GM12878 (cell line): ENCODE measurements around the gene HPS3. TPM values are rescaled to one million over a fixed set of nuclear protein-coding genes. Genes with fewer than 3 reads are reported as not detected.

ENCODE experiments used
- ATAC-seq: fragments of 200-7000 bp; cut with Tn5 transposase; 3 replicates; pipeline ENCODE4 v1.9.1; 2020; ENCODE audit warnings: mild to moderate bottlenecking, moderate library complexity
- BruUV-seq: library from RNA; stranded (reverse); fragments of 400-500 nt; replicated peaks from 2 replicates; lab custom pipeline; 2021; lab: Mats Ljungman, UMichigan
- CTCF ChIA-PET: fragments of 300-600 bp; sonication (Branson Sonifier 250); formaldehyde crosslinking; extraction: SDS; loops from one replicate; lab custom pipeline; 2021; ENCODE audit warnings: inconsistent platforms; lab: Yijun Ruan, JAX
- POLR2A ChIA-PET: fragments of 350-600 bp; formaldehyde crosslinking; extraction: SDS; loops from one replicate; lab custom pipeline; 2021; ENCODE audit warnings: inconsistent platforms; lab: Charles Lee
- RAD21 ChIA-PET: fragments of 300-600 bp; sonication (Branson Sonifier 250); formaldehyde crosslinking; loops from one replicate; lab custom pipeline; 2023; ENCODE audit warnings: antibody characterized with exemption; ENCODE audit not compliant: unreplicated experiment; lab: Charles Lee
- SMC1A ChIA-PET: fragments of 300-600 bp; sonication (Branson Sonifier 250); formaldehyde crosslinking; loops from one replicate; lab custom pipeline; 2023; ENCODE audit not compliant: unreplicated experiment, uncharacterized antibody; lab: Charles Lee
- DNase-seq: peaks from one replicate; pipeline ENCODE4 v3.0.0-alpha.2; 2011; ENCODE audit warnings: low read depth, low spot score
- FAIRE-seq: peaks from 3 replicates; lab custom pipeline; 2011; peaks lifted over from hg19 to GRCh38; lab: Jason Lieb, UNC
- H2AFZ ChIP-seq: 2 replicates; pipeline ENCODE4 v1.6.0; 2011; ENCODE audit warnings: low read depth, low read length, control low read depth; ENCODE audit not compliant: control insufficient read depth
- H3K27ac ChIP-seq: 2 replicates; pipeline ENCODE4 v1.5.1; 2011; ENCODE audit warnings: control low read depth; ENCODE audit not compliant: control insufficient read depth, insufficient read depth
- H3K27me3 ChIP-seq, 2 experiments: replicated peaks in 1 of 2; 2 replicates each; pipeline versions ENCODE4 v1.6.0 to v1.6.1; 2011; ENCODE audit warnings: low read length in 1 of 2; ENCODE audit not compliant: control insufficient read depth in 2 of 2, insufficient read depth in 2 of 2
- H3K36me3 ChIP-seq, 2 experiments: 2 replicates each; pipeline ENCODE4 v1.5.1; 2011; ENCODE audit warnings: low read length in 1 of 2; ENCODE audit not compliant: control insufficient read depth in 2 of 2, insufficient read depth in 2 of 2
- H3K4me1 ChIP-seq: 2 replicates; pipeline ENCODE4 v1.6.1; 2011; ENCODE audit warnings: mild to moderate bottlenecking, low read length, moderate library complexity, mixed read lengths; ENCODE audit not compliant: control insufficient read depth, insufficient read depth
- H3K4me2 ChIP-seq: 2 replicates; pipeline ENCODE4 v1.6.0; 2011; ENCODE audit warnings: control low read depth; ENCODE audit not compliant: control insufficient read depth, insufficient read depth
- H3K4me3 ChIP-seq: fragments of 200-600 bp; sonication (generic); 2 replicates; pipeline ENCODE4 v1.5.1; 2016
- H3K79me2 ChIP-seq: 2 replicates; pipeline ENCODE4 v1.6.0; 2011; ENCODE audit warnings: low read length; ENCODE audit not compliant: control insufficient read depth, insufficient read depth
- H3K9ac ChIP-seq: 2 replicates; pipeline ENCODE4 v1.8.0; 2011; ENCODE audit warnings: low read length, control low read depth, mixed read lengths; ENCODE audit not compliant: control insufficient read depth, insufficient read depth
- H3K9me3 ChIP-seq: replicated peaks from 3 replicates; pipeline ENCODE4 v1.5.1; 2011; ENCODE audit warnings: mild to moderate bottlenecking, low read length; ENCODE audit not compliant: control insufficient read depth, insufficient read depth
- H4K20me1 ChIP-seq: 2 replicates; pipeline ENCODE4 v1.6.0; 2011; ENCODE audit not compliant: control insufficient read depth, insufficient read depth
- HDAC2 ChIP-seq: fragments of 200-600 bp; sonication (generic); IDR thresholded peaks from 2 replicates; pipeline ENCODE4 v1.6.1; 2017
- WGBS: methylation state at CpG from one replicate; pipeline ENCODE4 v1.1.6; 2016; ENCODE audit warnings: low lambda C conversion rate; ENCODE audit not compliant: insufficient replicate concordance, insufficient coverage; ENCODE audit errors: missing lambda C conversion rate; 5-methylcytosine and 5-hydroxymethylcytosine counted together
- in situ Hi-C: fragments of 300-500 bp; cut with MboI; formaldehyde crosslinking; loops from 9 replicates; pipeline ENCODE4 v1.14.3; 2018; ENCODE audit warnings: mixed read lengths
- intact Hi-C: fragments of 100-400 bp; cut with micrococcal nuclease; formaldehyde crosslinking; loops from one replicate; pipeline ENCODE4 v1.14.2; 2022; ENCODE audit not compliant: unreplicated experiment
- polyA plus RNA-seq, 11 experiments: library from polyadenylated mRNA; depleted of rRNA in 4 of 11; unstranded in 6 of 11; stranded (reverse) in 5 of 11; fragments of >200 nt; fragmentation: Nextera tagmentation in 4 of 11; fragmentation: Illumina TruSeq in 1 of 11; extraction: Ambion mirVana in 4 of 11; extraction: Trizol in 1 of 11; gene quantifications; 1 replicate in 1 of 11; 2 replicates in 10 of 11; pipeline versions ENCODE4 v1.2.1 to v1.2.3, GENCODE V29; 2011 to 2016; ENCODE audit warnings: inconsistent platforms in 2 of 11, missing spikeins in 2 of 11, low read depth in 1 of 11
- total RNA-seq, 4 experiments: library from RNA; depleted of rRNA in 3 of 4; stranded (reverse); fragments of >200 nt in 3 of 4; fragmentation: Illumina TruSeq in 1 of 4; extraction: Trizol in 1 of 4; gene quantifications; 2 replicates each; pipeline versions ENCODE4 v1.2.1 to v1.2.3, GENCODE V29; 2013 to 2021
- TF ChIP-seq, protein P1 (sequence below): fragments of 450-650 bp; formaldehyde crosslinking; IDR thresholded peaks from 2 replicates; pipeline ENCODE4 v1.4.0; 2020; ENCODE audit warnings: mild to moderate bottlenecking, moderate library complexity

HPS3 gene
- total and polyA plus RNA-seq, 10 of the 15 experiments (the other 5 are each of a cell fraction or from before 2014, with no cell fraction given) = 2.7 to 26.5 (median 14.8) TPM

DNA sequence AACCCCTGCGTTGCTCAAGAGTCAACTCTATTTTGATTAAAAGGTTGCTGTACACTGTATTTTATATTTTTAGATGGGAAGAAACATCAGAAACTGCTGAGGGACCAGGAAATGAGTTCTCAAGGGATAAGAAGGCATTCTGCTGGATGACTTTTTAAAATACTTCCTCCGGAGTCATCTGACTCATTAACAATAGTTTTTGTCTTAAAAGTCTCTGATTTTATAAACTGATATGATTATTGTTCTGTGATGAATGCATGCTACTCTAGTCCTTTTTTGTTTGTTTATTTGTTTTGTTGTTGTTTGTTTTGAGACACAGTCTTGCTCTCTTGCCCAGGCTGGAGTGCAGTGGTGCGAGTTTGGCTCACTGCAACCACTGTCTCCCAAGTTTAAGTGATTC is 25.0 kb upstream of the HPS3 start (continued):
- TF ChIP-seq, protein P1, sequence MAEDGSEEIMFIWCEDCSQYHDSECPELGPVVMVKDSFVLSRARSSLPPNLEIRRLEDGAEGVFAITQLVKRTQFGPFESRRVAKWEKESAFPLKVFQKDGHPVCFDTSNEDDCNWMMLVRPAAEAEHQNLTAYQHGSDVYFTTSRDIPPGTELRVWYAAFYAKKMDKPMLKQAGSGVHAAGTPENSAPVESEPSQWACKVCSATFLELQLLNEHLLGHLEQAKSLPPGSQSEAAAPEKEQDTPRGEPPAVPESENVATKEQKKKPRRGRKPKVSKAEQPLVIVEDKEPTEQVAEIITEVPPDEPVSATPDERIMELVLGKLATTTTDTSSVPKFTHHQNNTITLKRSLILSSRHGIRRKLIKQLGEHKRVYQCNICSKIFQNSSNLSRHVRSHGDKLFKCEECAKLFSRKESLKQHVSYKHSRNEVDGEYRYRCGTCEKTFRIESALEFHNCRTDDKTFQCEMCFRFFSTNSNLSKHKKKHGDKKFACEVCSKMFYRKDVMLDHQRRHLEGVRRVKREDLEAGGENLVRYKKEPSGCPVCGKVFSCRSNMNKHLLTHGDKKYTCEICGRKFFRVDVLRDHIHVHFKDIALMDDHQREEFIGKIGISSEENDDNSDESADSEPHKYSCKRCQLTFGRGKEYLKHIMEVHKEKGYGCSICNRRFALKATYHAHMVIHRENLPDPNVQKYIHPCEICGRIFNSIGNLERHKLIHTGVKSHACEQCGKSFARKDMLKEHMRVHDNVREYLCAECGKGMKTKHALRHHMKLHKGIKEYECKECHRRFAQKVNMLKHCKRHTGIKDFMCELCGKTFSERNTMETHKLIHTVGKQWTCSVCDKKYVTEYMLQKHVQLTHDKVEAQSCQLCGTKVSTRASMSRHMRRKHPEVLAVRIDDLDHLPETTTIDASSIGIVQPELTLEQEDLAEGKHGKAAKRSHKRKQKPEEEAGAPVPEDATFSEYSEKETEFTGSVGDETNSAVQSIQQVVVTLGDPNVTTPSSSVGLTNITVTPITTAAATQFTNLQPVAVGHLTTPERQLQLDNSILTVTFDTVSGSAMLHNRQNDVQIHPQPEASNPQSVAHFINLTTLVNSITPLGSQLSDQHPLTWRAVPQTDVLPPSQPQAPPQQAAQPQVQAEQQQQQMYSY (CRISPR knock-in tag) = no peak

DNA sequence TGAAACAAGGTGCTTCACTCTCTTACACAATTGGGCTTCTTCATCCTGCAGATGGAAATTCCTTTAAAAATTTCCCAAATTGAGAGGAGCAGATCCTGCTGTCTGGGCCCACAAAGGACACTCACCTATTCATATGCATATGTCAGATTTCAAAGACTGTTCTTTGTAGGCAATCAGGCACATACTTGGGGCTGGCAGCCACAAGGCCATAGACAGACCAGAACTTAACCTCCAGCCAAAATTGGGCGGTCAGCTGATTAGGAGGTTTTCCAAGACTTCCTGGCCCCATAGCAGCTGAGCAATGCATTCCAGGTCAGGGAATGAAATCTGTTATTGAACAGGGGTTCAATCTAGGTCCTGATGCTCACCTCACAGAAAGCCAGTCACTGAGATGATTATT is 15.0 kb upstream of the HPS3 start:
- H3K4me2 ChIP-seq = no peak overlapping the region
- RAD21 ChIA-PET = no interaction called here
- H4K20me1 ChIP-seq = no peaks in the 10 kb centered on the region
- SMC1A ChIA-PET = interaction anchor here (1.5 kb wide), 1 partner anchor 161 kb away, joined by 3 read pairs; no protein-coding TSS in a partner anchor
- intact Hi-C loops (no loop called here), in situ Hi-C loops (no loop called here)
- DNase-seq (no peak), ATAC-seq (no peak), FAIRE-seq (no peak)
- H3K9me3 ChIP-seq = no peaks in the 10 kb centered on the region
- no peak overlapping the region for H2AFZ ChIP-seq
- H3K9ac ChIP-seq = no peak overlapping the region
- no TSS peak for BruUV-seq
- no peak overlapping the region for H3K4me3 ChIP-seq
- H3K79me2 ChIP-seq = no peaks in the 10 kb centered on the region
- no peak for TF ChIP-seq HDAC2
- CTCF ChIA-PET = interaction anchor here (0.7 kb wide), 1 partner anchor 159 kb away, joined by 4 read pairs; no protein-coding TSS in a partner anchor
- POLR2A ChIA-PET = interaction anchor here (0.6 kb wide), 1 partner anchor 1759 kb away, joined by 5 read pairs; no protein-coding TSS in a partner anchor
- 85% methylated on average over 1 of the region's 1 CpG for WGBS
- H3K27me3 ChIP-seq = no peaks in the 10 kb centered on the region
- H3K36me3 ChIP-seq = no peaks in the 10 kb centered on the region
- no peak overlapping the region for H3K27ac ChIP-seq
- H3K4me1 ChIP-seq = no peaks in the 10 kb centered on the region
